H1 (cell line): ENCODE data around the gene RAP2B. TPM values are rescaled to one million over a fixed set of nuclear protein-coding genes. Genes with fewer than 3 reads are reported as not detected.

Source experiments
- CHD7 ChIP-seq: fragments of 300-600 bp; sonication (generic); IDR thresholded peaks from 2 replicates; pipeline ENCODE4 v1.7.1; 2012; ENCODE audit warnings: low read length, moderate library complexity, mild to moderate bottlenecking, inconsistent platforms; ENCODE audit not compliant: insufficient replicate concordance
- EZH2 ChIP-seq: fragments of 200-600 bp; sonication (generic); IDR thresholded peaks from 2 replicates; pipeline ENCODE4 v1.7.1; 2012; ENCODE audit warnings: low read depth, mild to moderate bottlenecking, moderate library complexity, low read length, inconsistent platforms; ENCODE audit not compliant: severe bottlenecking
- GABPA ChIP-seq: IDR thresholded peaks from 2 replicates; pipeline ENCODE4 v1.6.1; 2011; ENCODE audit warnings: mild to moderate bottlenecking, low read length, moderate library complexity, borderline replicate concordance; ENCODE audit not compliant: insufficient read depth
- HDAC6 ChIP-seq: IDR thresholded peaks from one replicate; pipeline ENCODE4 v1.7.1; 2012; ENCODE audit warnings: low read depth, mild to moderate bottlenecking, inconsistent platforms, low read length, moderate library complexity
- PHF8 ChIP-seq: fragments of 200-600 bp; sonication (generic); conservative IDR thresholded peaks from 2 replicates; pipeline ENCODE4 v1.7.1; 2012; ENCODE audit warnings: low read depth, mild to moderate bottlenecking, inconsistent platforms, low read length, moderate library complexity
- POLR2A ChIP-seq, 2 experiments: IDR thresholded peaks; 1 replicate in 1 of 2; 2 replicates in 1 of 2; pipeline ENCODE4 v1.6.1; 2011; ENCODE audit warnings: low read depth in 2 of 2, low read length in 2 of 2, mild to moderate bottlenecking in 2 of 2; ENCODE audit errors: control extremely low read depth in 1 of 2
- SIN3A ChIP-seq, 2 experiments: IDR thresholded peaks in 1 of 2; conservative IDR thresholded peaks in 1 of 2; 2 replicates each; pipeline ENCODE4 v1.6.1; 2011 to 2012; ENCODE audit warnings: low read length in 2 of 2, improper control_type of control experiment in 1 of 2, low read depth in 1 of 2, mild to moderate bottlenecking in 1 of 2
- SRF ChIP-seq: IDR thresholded peaks from 2 replicates; pipeline ENCODE4 v1.6.1; 2011; ENCODE audit warnings: mild to moderate bottlenecking, low read depth, low read length, moderate library complexity
- polyA plus RNA-seq, 7 experiments: library from polyadenylated mRNA; depleted of rRNA in 3 of 7; stranded (reverse) in 5 of 7; unstranded in 2 of 7; fragments of >200 nt in 5 of 7; fragments of 200-250 nt in 2 of 7; gene quantifications; 1 replicate in 5 of 7; 2 replicates in 1 of 7; 4 replicates in 1 of 7; pipeline versions ENCODE4 v1.2.1 to v1.2.3, GENCODE V29; 2011 to 2013; ENCODE audit warnings: missing spikeins in 2 of 7, mixed read lengths in 2 of 7
- total RNA-seq: library from RNA; stranded (reverse); fragmentation: NEBNext Ultra II Directional; extraction: Animal tissue kit (Norgen Biotek cat#: 25700); gene quantifications from 2 replicates; pipeline ENCODE4 v1.2.1, GENCODE V29; 2021

The RAP2B gene
- total and polyA plus RNA-seq, 2 of the 8 experiments (the other 6 are each of a cell fraction or from before 2014, with no cell fraction given) = 7.5 to 20.3 TPM

- TF ChIP-seq CHD7 = no peak
- TF ChIP-seq HDAC6 = no peak
- TF ChIP-seq PHF8 = no peak
- TF ChIP-seq POLR2A (IDR thresholded peaks at IDR 0.05; ENCODE audit: control extremely low read depth in 1 of 2, low read depth in 2 of 2, low read length in 2 of 2) = no peak
- no peak for TF ChIP-seq SIN3A (conservative IDR thresholded peaks at IDR 0.05 in 1 of 2, IDR thresholded peaks at IDR 0.05 in 1 of 2; ENCODE audit: low read depth in 1 of 2, low read length in 2 of 2)
- no peak for TF ChIP-seq EZH2
- no peak for TF ChIP-seq GABPA
- TF ChIP-seq SRF = no peak
Measured at GRCh38 chr3:153158961-153159735, 2.9 kb upstream of the RAP2B start (continued).
